SK-N-MC (cell line): ENCODE data around the gene ADCY2.

ENCODE experiments used
- EZH2 ChIP-seq: fragments of 200-600 bp; sonication (generic); IDR thresholded peaks from one replicate; pipeline ENCODE4 v1.6.1; 2017; ENCODE audit warnings: antibody characterized with exemption
- FOXP2 ChIP-seq: optimal IDR thresholded peaks from 2 replicates; pipeline ENCODE3; 2011; ENCODE audit warnings: mild to moderate bottlenecking, moderate library complexity; ENCODE audit not compliant: insufficient read depth; ENCODE audit errors: extremely low read length, control extremely low read depth
- POLR2AphosphoS5 ChIP-seq: IDR thresholded peaks from 2 replicates; pipeline ENCODE4 v1.6.1; 2012; ENCODE audit warnings: mild to moderate bottlenecking, low read depth, low read length, borderline replicate concordance

- TF ChIP-seq EZH2 (no peak), POLR2AphosphoS5 (no peak), FOXP2 (no peak)
Measured at GRCh38 chr5:7395432-7395946, 449 bp upstream of the ADCY2 start.
